HepG2 (cell line): ENCODE measurements around the gene TBRG4. TPM values are rescaled to one million over a fixed set of nuclear protein-coding genes. Genes with fewer than 3 reads are reported as not detected.
A peak's percentile ranks its signal among the peaks of the same experiment; 100 is the strongest.

Source experiments
- ATAC-seq: fragments of 200-7000 bp; cut with Tn5 transposase; 3 replicates; pipeline ENCODE4 v1.9.1; 2020; ENCODE audit warnings: mild to moderate bottlenecking, moderate library complexity
- BruUV-seq: library from RNA; stranded (reverse); fragments of 400-500 nt; replicated peaks from 2 replicates; lab custom pipeline; 2021; lab: Mats Ljungman, UMichigan
- CTCF ChIA-PET: fragments of 300-600 bp; formaldehyde crosslinking; extraction: SDS; loops from one replicate; lab custom pipeline; 2021; ENCODE audit warnings: low total read pairs, inconsistent platforms, low intra/inter-chr PET ratio; lab: Yijun Ruan, JAX
- POLR2A ChIA-PET: fragments of 350-600 bp; sonication (Branson Sonifier 250); formaldehyde crosslinking; loops from one replicate; lab custom pipeline; 2020; ENCODE audit warnings: antibody characterized with exemption, inconsistent platforms; lab: Yijun Ruan, JAX
- DNase-seq: peaks from one replicate; pipeline ENCODE4 v3.0.0-alpha.2; 2015; ENCODE audit warnings: low spot score
- FAIRE-seq: peaks from 3 replicates; lab custom pipeline; 2011; peaks lifted over from hg19 to GRCh38; lab: Jason Lieb, UNC
- H2AFZ ChIP-seq: one replicate; pipeline ENCODE4 v1.6.1; 2011; ENCODE audit warnings: low read length, inconsistent platforms
- H3K27ac ChIP-seq: fragments of 300-600 bp; 3 replicates; pipeline ENCODE4 v1.8.0; 2011; ENCODE audit warnings: mixed run types, mild to moderate bottlenecking, mixed read lengths, low read length, inconsistent platforms; ENCODE audit not compliant: insufficient read depth; ENCODE audit errors: extremely low read length
- H3K27me3 ChIP-seq, 2 experiments: fragments of 200-600 bp in 1 of 2; 2 replicates in 1 of 2; 3 replicates in 1 of 2; pipeline versions ENCODE4 v1.6.0 to v1.8.0; 2011; ENCODE audit warnings: low read length in 2 of 2, mild to moderate bottlenecking in 2 of 2, moderate library complexity in 2 of 2, inconsistent platforms in 1 of 2; ENCODE audit not compliant: insufficient read depth in 2 of 2, control insufficient read depth in 1 of 2
- H3K36me3 ChIP-seq, 2 experiments: fragments of 200-600 bp in 1 of 2; replicated peaks in 1 of 2; 2 replicates in 1 of 2; 3 replicates in 1 of 2; pipeline versions ENCODE4 v1.5.1 to v1.8.0; 2011; ENCODE audit warnings: low read length in 2 of 2, inconsistent platforms in 1 of 2; ENCODE audit not compliant: insufficient read depth in 2 of 2, control insufficient read depth in 1 of 2
- H3K4me1 ChIP-seq: 2 replicates; pipeline ENCODE4 v1.5.1; 2012; ENCODE audit warnings: low read length, inconsistent platforms; ENCODE audit not compliant: insufficient read depth
- H3K4me2 ChIP-seq: 2 replicates; pipeline ENCODE4 v1.6.0; 2011; ENCODE audit warnings: low read depth, low read length, inconsistent platforms
- H3K4me3 ChIP-seq, 3 experiments: fragments of 200-600 bp in 1 of 3; sonication (generic), shearing (Covaris generic) in 1 of 3; replicated peaks in 1 of 3; 2 replicates each; pipeline ENCODE4 v1.5.1; 2011 to 2016; ENCODE audit warnings: low read length in 3 of 3, inconsistent platforms in 2 of 3, low read depth in 2 of 3, mild to moderate bottlenecking in 2 of 3, control low read depth in 1 of 3, mixed read lengths in 1 of 3; ENCODE audit not compliant: insufficient read depth in 1 of 3
- H3K79me2 ChIP-seq: one replicate; pipeline ENCODE4 v1.6.1; 2011; ENCODE audit warnings: low read length, inconsistent platforms; ENCODE audit not compliant: insufficient read depth
- H3K9ac ChIP-seq: 2 replicates; pipeline ENCODE4 v1.6.0; 2011; ENCODE audit warnings: mild to moderate bottlenecking, low read depth, low read length, inconsistent platforms; ENCODE audit not compliant: insufficient read depth
- H3K9me3 ChIP-seq: 2 replicates; pipeline ENCODE4 v1.5.1; 2012; ENCODE audit warnings: mild to moderate bottlenecking, low read length
- H4K20me1 ChIP-seq: 2 replicates; pipeline ENCODE4 v1.6.0; 2011; ENCODE audit warnings: inconsistent platforms, mild to moderate bottlenecking, low read length, moderate library complexity; ENCODE audit not compliant: insufficient read depth
- GABPB1 ChIP-seq: IDR thresholded peaks from 2 replicates; pipeline ENCODE4 v1.6.1; 2016; ENCODE audit warnings: mild to moderate bottlenecking, missing genetic modification reagents, moderate library complexity, missing compliant biosample characterization
- KDM5B ChIP-seq: sonication (generic); formaldehyde crosslinking; IDR thresholded peaks from 2 replicates; pipeline ENCODE4 v1.4.0; 2020; ENCODE audit warnings: missing genetic modification reagents, mild to moderate bottlenecking, borderline replicate concordance
- PHF21A ChIP-seq: sonication (generic); formaldehyde crosslinking; IDR thresholded peaks from 2 replicates; pipeline ENCODE4 v1.5.0; 2020; ENCODE audit warnings: mild to moderate bottlenecking, missing genetic modification reagents
- RXRA ChIP-seq: sonication (generic); formaldehyde crosslinking; IDR thresholded peaks from 2 replicates; pipeline ENCODE4 v1.5.1; 2020; ENCODE audit warnings: missing genetic modification reagents
- WGBS: methylation state at CpG from one replicate; pipeline ENCODE4 v1.1.6; 2017; ENCODE audit warnings: low lambda C conversion rate; 5-methylcytosine and 5-hydroxymethylcytosine counted together
- in situ Hi-C: cut with HindIII; loops from 2 replicates; pipeline ENCODE4 v1.10.0; 2017; ENCODE audit warnings: low pct_unique_long_range_greater_than_20kb; ENCODE audit not compliant: extremely low pct_ligation_motif_present
- intact Hi-C: fragments of 100-400 bp; cut with micrococcal nuclease; formaldehyde crosslinking; loops from one replicate; pipeline ENCODE4 v1.10.0; 2022; ENCODE audit not compliant: unreplicated experiment
- polyA plus RNA-seq, 8 experiments: library from polyadenylated mRNA; depleted of rRNA in 3 of 8; stranded (reverse) in 7 of 8; unstranded in 1 of 8; fragments of >200 nt; fragmentation: Illumina TruSeq in 4 of 8; extraction: Trizol in 4 of 8; gene quantifications; 2 replicates each; pipeline versions ENCODE4 v1.2.1 to v1.2.3, GENCODE V29; 2011 to 2016; ENCODE audit warnings: low read depth in 4 of 8, missing spikeins in 1 of 8, mixed read lengths in 1 of 8; ENCODE audit not compliant: insufficient read depth in 1 of 8
- total RNA-seq, 5 experiments: library from RNA; depleted of rRNA; stranded (reverse); fragments of >200 nt; fragmentation: Illumina TruSeq; extraction: Trizol; gene quantifications; 2 replicates each; pipeline ENCODE4 v1.2.3, GENCODE V29; 2016; ENCODE audit warnings: low read depth in 1 of 5
- TF ChIP-seq, protein P1 (sequence below): sonication (generic); formaldehyde crosslinking; IDR thresholded peaks from 2 replicates; pipeline ENCODE4 v1.5.1; 2020; ENCODE audit warnings: mild to moderate bottlenecking, missing genetic modification reagents, moderate library complexity

TBRG4 gene
- total and polyA plus RNA-seq, 2 of the 13 experiments (the other 11 are each of a cell fraction or from before 2014, with no cell fraction given), result 87.8 to 107 TPM

DNA sequence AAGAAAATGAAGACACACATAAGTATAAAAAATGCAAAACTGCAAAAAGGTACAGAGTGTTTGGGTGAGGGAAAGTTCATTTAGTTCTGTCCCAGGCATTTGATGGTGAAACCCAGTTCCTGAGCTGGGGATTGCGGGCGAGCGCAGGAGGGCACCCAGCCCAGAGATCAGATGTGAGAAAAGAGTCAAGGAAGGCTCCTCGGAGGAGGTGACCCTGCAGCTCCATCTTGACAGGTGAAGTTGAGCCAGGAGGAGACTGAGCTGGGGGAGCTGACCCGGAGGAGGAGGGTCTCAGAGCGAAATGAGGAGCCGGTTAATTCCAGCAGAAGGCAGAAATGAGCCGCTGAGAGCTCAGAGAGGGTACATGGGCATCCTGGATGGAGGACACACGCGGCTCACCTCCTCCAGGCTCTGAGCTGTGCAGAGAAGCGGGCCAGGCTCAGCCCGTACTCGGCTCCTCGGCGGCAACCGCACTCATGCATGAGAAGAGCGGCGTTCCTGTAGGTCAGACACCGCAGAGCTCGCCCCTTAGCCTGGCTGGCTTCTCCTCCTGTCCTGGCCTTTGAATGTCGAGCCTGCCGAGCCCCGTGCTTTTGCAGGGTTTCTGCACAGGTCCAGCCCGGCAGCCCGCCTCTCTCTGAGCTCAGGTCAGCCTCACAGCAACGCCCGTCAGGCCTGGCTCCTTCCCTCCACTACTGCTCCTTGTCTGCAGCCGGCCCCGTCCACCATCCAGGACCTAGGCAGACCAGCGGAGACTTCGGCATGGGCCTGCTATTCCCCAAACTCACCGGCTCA, 36.6 kb upstream of the TBRG4 start:
- Histone ChIP-seq H3K4me3 (no peak overlapping the region), H3K9ac (no peak overlapping the region), H3K4me2 (peak overlapping the region; percentile 12; the same call in 1 of the 2 replicates), H2AFZ (no peak overlapping the region), H3K9me3 (no peaks in the 10 kb centered on the region), H3K4me1 (no peaks in the 10 kb centered on the region), H3K27me3 (peaks cover 4 to 52% of the 10 kb centered on the region in 2 experiments; a peak in 3 of 5 replicates), H4K20me1 (no peaks in the 10 kb centered on the region), H3K79me2 (no peaks in the 10 kb centered on the region), H3K36me3 (no peaks in the 10 kb centered on the region), H3K27ac (no peak overlapping the region)
- peak; percentile 47 for ATAC-seq
- DNase-seq, result no peak
- WGBS, result 44% methylated on average over 15 of the region's 32 CpGs
- ChIA-PET POLR2A (no interaction called here), CTCF (no interaction called here)
- in situ Hi-C loops (no loop called here), intact Hi-C loops (no loop called here)
- TF ChIP-seq, protein P1, sequence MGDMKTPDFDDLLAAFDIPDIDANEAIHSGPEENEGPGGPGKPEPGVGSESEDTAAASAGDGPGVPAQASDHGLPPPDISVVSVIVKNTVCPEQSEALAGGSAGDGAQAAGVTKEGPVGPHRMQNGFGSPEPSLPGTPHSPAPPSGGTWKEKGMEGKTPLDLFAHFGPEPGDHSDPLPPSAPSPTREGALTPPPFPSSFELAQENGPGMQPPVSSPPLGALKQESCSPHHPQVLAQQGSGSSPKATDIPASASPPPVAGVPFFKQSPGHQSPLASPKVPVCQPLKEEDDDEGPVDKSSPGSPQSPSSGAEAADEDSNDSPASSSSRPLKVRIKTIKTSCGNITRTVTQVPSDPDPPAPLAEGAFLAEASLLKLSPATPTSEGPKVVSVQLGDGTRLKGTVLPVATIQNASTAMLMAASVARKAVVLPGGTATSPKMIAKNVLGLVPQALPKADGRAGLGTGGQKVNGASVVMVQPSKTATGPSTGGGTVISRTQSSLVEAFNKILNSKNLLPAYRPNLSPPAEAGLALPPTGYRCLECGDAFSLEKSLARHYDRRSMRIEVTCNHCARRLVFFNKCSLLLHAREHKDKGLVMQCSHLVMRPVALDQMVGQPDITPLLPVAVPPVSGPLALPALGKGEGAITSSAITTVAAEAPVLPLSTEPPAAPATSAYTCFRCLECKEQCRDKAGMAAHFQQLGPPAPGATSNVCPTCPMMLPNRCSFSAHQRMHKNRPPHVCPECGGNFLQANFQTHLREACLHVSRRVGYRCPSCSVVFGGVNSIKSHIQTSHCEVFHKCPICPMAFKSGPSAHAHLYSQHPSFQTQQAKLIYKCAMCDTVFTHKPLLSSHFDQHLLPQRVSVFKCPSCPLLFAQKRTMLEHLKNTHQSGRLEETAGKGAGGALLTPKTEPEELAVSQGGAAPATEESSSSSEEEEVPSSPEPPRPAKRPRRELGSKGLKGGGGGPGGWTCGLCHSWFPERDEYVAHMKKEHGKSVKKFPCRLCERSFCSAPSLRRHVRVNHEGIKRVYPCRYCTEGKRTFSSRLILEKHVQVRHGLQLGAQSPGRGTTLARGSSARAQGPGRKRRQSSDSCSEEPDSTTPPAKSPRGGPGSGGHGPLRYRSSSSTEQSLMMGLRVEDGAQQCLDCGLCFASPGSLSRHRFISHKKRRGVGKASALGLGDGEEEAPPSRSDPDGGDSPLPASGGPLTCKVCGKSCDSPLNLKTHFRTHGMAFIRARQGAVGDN (CRISPR knock-in tag), result peak; percentile 29
- no peak for TF ChIP-seq PHF21A (CRISPR knock-in tag)
- TF ChIP-seq KDM5B (CRISPR knock-in tag), result 0 out of 2 replicates have a peak, but pooled peaks have one; percentile 14
- TF ChIP-seq RXRA (CRISPR knock-in tag), result 0 out of 2 replicates have a peak, but pooled peaks have one; percentile 23
- peak; percentile 20; the same call in 1 of the 2 replicates for TF ChIP-seq GABPB1 (CRISPR knock-in tag)
- BruUV-seq, result no TSS peak
- FAIRE-seq, result no peak
